HG02610 (cell line): ENCODE data around the gene PIK3R2.

Experiments
- ATAC-seq: cut with Tn5 transposase; IDR thresholded peaks from one replicate; pipeline ENCODE4 v1.9.1; 2021; ENCODE audit warnings: mild to moderate bottlenecking, moderate library complexity; ENCODE audit not compliant: unreplicated experiment

PIK3R2 gene

GRCh38 chr19:18171605-18172327, 18.8 kb downstream of the PIK3R2 start:
- ATAC-seq: no peak

GRCh38 chr19:18172331-18173053, 19.5 kb downstream of the PIK3R2 start:
- no peak for ATAC-seq

- ATAC-seq: peak; percentile 8
Measured at GRCh38 chr19:18173054-18173571, 20.1 kb downstream of the PIK3R2 start.

- peak; percentile 46 for ATAC-seq
Measured at GRCh38 chr19:18173572-18174288, 20.8 kb downstream of the PIK3R2 start, which contains the start of gene IFI30. TSS of gene IFI30 (plus strand) at chr19:18173813. CDS start at chr19:18173842, 29 bp downstream.

- no peak for ATAC-seq
Measured at GRCh38 chr19:18174983-18175382, 22.0 kb downstream of the PIK3R2 start.

- ATAC-seq: no peak
Measured at GRCh38 chr19:18176367-18177310, 23.7 kb downstream of the PIK3R2 start.

GRCh38 chr19:18179957-18180356, 27.0 kb downstream of the PIK3R2 start:
- no peak for ATAC-seq

- no peak for ATAC-seq
Measured at GRCh38 chr19:18183529-18183928, 30.6 kb downstream of the PIK3R2 start.

- no peak for ATAC-seq
Measured at GRCh38 chr19:18185538-18185937, 32.6 kb downstream of the PIK3R2 start.

GRCh38 chr19:18190278-18190677, 37.3 kb downstream of the PIK3R2 start:
- no peak for ATAC-seq

GRCh38 chr19:18191640-18192062, 38.7 kb downstream of the PIK3R2 start:
- no peak for ATAC-seq

- ATAC-seq: peak; percentile 85
Measured at GRCh38 chr19:18192673-18193387, 39.9 kb downstream of the PIK3R2 start, which contains the start of gene MPV17L2. TSS of gene MPV17L2 (plus strand) at chr19:18193218. CDS start at chr19:18193282, 64 bp downstream.

- no peak for ATAC-seq
Measured at GRCh38 chr19:18193388-18194180, 40.6 kb downstream of the PIK3R2 start.

- no peak for ATAC-seq
Measured at GRCh38 chr19:18194181-18194530, 41.2 kb downstream of the PIK3R2 start.

- no peak for ATAC-seq
Measured at GRCh38 chr19:18194554-18195238, 41.7 kb downstream of the PIK3R2 start.

GRCh38 chr19:18196511-18196845, 43.5 kb downstream of the PIK3R2 start:
- ATAC-seq: no peak

- no peak for ATAC-seq
Measured at GRCh38 chr19:18197306-18197705, 44.3 kb downstream of the PIK3R2 start.

- no peak for ATAC-seq
Measured at GRCh38 chr19:18197941-18198340, 45.0 kb downstream of the PIK3R2 start.
